Measurements from ENCODE around the gene IMPACT. TPM values are rescaled to one million over a fixed set of nuclear protein-coding genes. Genes with fewer than 3 reads are reported as not detected.

Gene IMPACT
- total RNA-seq, 4 donors from 2014 or later = 4.1 to 63.9 (median 15.1) TPM

GRCh38 chr18:24482821-24483220, 56.4 kb downstream of the IMPACT start:
- DNase-seq = no peak
- intact Hi-C loops (cut with DNase I; ENCODE audit: low total_unique reads) = no loop called here
- Histone ChIP-seq H3K4me1 (no peaks in the 10 kb centered on the region), H3K27ac (no peak overlapping the region), H3K4me3 (no peak overlapping the region), H3K9me3 (no peaks in the 10 kb centered on the region), H3K27me3 (no peaks in the 10 kb centered on the region), H3K36me3 (no peaks in the 10 kb centered on the region)
- TF ChIP-seq POLR2A (IDR thresholded peaks at IDR 0.05) (no peak), CTCF (IDR thresholded peaks at IDR 0.05) (no peak)

GRCh38 chr18:24485681-24486080, 59.2 kb downstream of the IMPACT start:
- Histone ChIP-seq H3K4me3 (no peak overlapping the region), H3K36me3 (no peaks in the 10 kb centered on the region), H3K4me1 (no peaks in the 10 kb centered on the region), H3K9me3 (no peaks in the 10 kb centered on the region), H3K27ac (no peak overlapping the region), H3K27me3 (no peaks in the 10 kb centered on the region)
- no peak for DNase-seq
- intact Hi-C loops (cut with DNase I; ENCODE audit: low total_unique reads) = no loop called here
- no peak for TF ChIP-seq CTCF (IDR thresholded peaks at IDR 0.05)
- no peak for TF ChIP-seq POLR2A (IDR thresholded peaks at IDR 0.05)

- H3K4me1 ChIP-seq = no peaks in the 10 kb centered on the region
- no peak for DNase-seq
Measured at GRCh38 chr18:24486684-24487083, 60.2 kb downstream of the IMPACT start.

GRCh38 chr18:24488824-24489493, 62.5 kb downstream of the IMPACT start:
- no peaks in the 10 kb centered on the region for H3K27me3 ChIP-seq
- no peaks in the 10 kb centered on the region for H3K4me1 ChIP-seq
- intact Hi-C loops (cut with DNase I; ENCODE audit: low total_unique reads) = no loop called here
- no peak for DNase-seq
- H3K27ac ChIP-seq = no peak overlapping the region
- TF ChIP-seq POLR2A (IDR thresholded peaks at IDR 0.05) = no peak
- peak; percentile 69 to 76 (median 70) for TF ChIP-seq CTCF (IDR thresholded peaks at IDR 0.05)
- no peak overlapping the region for H3K4me3 ChIP-seq
- no peaks in the 10 kb centered on the region for H3K9me3 ChIP-seq
- H3K36me3 ChIP-seq = no peaks in the 10 kb centered on the region

More at GRCh38 chr18:24486684-24487083, 60.2 kb downstream of the IMPACT start:
- Histone ChIP-seq H3K4me3 (no peak overlapping the region), H3K27me3 (no peaks in the 10 kb centered on the region), H3K9me3 (no peaks in the 10 kb centered on the region), H3K36me3 (no peaks in the 10 kb centered on the region), H3K27ac (no peak overlapping the region)
- intact Hi-C loops (cut with DNase I; ENCODE audit: low total_unique reads) = no loop called here
- no peak for TF ChIP-seq CTCF (IDR thresholded peaks at IDR 0.05)
- no peak for TF ChIP-seq POLR2A (IDR thresholded peaks at IDR 0.05)

- H3K9me3 ChIP-seq = no peaks in the 10 kb centered on the region
- no peaks in the 10 kb centered on the region for H3K27me3 ChIP-seq
- no peak overlapping the region for H3K27ac ChIP-seq
- H3K4me1 ChIP-seq = no peaks in the 10 kb centered on the region
- no peak overlapping the region for H3K4me3 ChIP-seq
- no peak for TF ChIP-seq CTCF (IDR thresholded peaks at IDR 0.05)
- TF ChIP-seq POLR2A (IDR thresholded peaks at IDR 0.05) = no peak
- H3K36me3 ChIP-seq = no peaks in the 10 kb centered on the region
- intact Hi-C loops (cut with DNase I; ENCODE audit: low total_unique reads) = no loop called here
- DNase-seq = no peak
Measured at GRCh38 chr18:24490539-24490938, 64.1 kb downstream of the IMPACT start.
